HG03139 (cell line): ENCODE data around the gene PTGR2.
"Not testable (repeated sequence)": the region's sequence is repeated elsewhere in the genome, so short reads cannot be mapped to it uniquely, and the experiment has no call there.

Source experiments
- ATAC-seq: cut with Tn5 transposase; IDR thresholded peaks from one replicate; pipeline ENCODE4 v1.9.1; 2021; ENCODE audit not compliant: unreplicated experiment

PTGR2 gene

DNA sequence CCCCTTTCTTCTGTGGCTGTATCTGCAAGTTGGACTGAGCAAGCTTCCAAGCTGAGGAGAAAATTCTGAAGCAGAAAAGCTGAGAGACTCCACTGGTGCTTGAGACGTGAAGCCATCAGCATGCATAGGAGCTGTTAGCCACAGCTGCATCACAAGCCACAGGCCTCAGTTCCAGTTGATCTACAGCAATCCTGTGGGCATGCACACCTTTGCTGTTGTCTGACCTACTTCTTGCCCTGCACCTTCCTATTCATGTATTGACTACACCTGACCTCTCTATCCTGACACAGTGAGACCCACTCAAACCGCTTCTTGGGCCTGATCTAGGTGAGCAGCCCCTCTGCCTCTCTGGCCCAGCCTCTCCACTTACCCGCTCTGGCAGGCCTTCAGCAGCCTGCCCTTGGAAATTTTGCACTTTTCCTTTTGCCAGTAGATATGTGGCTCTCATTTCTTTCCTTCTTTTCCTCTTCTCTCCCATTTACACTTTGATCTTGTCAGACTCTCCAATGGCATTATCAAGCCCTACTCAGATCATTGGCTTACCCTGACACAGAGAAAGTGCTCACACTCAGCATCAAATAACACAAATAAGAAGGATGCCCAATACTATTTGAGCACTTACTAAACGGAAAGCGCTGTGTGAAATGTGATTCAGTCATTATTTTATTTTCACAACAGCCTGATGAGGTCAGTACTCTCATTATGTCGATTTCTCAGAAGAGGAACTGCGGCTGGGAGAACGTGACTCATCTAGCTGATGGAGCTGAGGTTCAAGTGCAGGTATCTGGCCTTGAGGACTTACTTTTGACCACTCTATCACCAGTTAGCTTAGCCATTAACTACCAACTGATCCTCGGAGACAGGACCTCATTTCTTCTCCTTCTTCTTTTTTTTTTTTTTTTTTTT lies 21.9 kb upstream of the PTGR2 start:
- ATAC-seq: no peak

DNA sequence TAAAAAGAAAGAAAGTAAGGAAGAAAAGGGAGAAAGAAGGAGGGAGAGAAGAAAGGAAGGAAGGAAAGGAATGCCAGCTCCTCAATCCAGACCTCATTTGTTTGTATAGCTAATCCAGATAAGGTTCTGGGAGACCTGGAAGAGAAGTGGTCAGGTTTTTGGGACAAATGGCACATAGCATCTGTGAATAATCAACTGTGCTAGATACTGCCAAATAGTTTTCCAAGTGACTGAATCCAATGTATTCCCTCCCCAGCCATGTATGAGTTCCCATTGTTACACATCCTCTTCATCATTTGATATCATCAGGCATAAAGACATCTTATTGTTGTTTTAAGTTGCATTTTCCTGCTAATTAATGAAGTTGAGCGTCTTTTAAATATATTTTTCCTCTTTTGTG lies 18.6 kb upstream of the PTGR2 start:
- ATAC-seq: no peak

DNA sequence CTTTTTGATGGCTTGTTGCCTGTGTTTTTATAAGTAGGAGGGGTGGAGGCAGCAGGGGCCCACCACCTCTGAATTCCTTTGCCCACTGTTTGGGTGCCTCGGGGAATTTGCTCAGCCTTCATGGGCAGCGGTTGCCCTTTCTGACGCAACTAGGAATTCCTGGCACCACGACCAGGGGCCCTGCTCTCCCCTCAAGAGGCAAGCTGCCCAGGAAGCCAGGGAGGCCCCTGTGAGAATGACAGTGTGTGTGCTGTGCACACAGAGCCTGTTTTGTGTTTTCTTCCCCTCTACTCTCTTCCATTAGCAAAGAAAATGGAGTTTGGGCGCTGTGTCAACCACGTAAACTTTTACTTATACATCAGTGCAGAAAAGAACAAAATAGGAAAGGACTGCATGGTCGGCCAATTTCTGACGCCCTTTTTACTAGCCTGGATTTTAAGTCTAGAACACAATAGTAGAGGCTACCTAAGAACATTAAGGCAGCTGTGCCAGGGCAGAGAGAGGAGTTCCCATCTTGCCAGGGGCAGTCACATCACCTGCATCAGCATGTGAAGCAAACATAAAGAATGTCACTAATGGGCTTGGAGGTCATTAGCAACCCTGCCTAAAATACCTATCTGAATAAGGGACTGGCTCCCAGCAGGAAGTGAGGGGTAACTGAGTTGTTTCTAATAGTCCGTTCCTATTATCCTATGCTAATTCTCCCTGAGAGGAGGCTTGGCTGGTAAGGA lies 17.9 kb upstream of the PTGR2 start:
- ATAC-seq: no peak

DNA sequence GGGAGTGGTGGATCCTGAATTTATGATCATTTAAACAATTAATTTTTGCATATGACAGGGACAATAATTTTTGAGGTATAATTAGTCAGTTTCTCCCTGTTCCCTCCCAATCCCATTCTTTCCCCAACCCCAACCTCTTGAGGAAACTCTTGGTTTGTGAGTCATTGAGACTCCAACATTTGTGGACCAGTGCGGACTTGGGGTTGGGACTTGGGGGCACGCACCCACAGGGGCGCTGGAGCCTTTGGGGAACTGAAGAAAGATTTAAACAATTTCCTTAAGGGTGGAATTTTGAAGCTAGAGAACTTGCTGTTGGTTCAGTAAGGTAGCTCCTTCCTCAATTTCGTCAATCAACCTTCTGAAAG lies 17.4 kb upstream of the PTGR2 start:
- no peak for ATAC-seq

DNA sequence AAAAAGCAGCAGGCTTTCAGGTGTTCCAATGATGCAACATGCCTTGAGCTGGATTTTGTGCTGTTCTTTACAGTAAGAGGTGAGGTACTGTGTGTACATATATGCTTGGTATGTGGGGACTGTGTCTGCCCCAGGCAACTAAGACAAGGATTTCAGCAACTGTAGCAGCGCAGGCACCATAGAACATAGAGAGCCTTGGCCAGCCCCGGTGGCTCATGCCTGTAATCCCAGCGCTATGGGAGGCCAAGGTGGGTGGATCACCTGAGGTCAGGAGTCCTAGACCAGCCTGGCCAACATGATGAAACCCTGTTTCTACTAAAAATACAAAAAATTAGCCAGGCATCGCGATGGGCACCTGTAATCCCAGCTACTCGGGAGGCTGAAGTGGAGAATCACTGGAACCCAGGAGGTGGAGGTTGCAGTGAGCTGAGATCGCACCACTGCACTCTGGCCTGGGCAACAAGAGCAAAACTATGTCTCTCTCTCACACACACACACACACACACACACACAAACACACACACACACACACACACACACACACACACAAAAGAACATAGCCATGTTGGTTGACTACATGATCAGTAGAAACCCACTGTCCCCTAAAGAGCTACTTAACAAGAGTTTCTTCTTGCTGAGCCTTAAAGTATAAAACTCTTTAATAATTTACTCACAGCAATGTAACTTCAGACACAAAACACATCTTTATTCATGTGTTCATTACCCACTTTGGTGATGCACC lies 13.2 kb upstream of the PTGR2 start:
- ATAC-seq: not testable (repeated sequence)

DNA sequence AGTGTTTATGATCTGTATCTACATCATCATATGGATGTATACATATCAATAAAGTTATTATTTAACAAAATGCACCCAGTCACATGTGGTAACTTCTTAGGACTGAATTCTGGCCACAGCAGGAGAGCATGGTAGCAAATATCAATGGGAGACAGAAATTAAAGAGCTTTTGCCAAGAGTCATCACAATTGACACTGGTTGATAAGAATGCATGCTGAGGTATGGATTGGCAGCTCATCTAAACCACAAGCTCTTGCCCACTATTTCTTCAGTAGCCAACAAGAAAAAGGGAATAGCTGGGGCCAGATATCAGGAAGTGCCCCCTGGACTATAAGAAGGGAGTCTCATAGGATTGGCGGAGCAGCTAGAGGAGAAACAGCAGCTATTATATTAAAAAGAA lies 9.4 kb upstream of the PTGR2 start:
- no peak for ATAC-seq

DNA sequence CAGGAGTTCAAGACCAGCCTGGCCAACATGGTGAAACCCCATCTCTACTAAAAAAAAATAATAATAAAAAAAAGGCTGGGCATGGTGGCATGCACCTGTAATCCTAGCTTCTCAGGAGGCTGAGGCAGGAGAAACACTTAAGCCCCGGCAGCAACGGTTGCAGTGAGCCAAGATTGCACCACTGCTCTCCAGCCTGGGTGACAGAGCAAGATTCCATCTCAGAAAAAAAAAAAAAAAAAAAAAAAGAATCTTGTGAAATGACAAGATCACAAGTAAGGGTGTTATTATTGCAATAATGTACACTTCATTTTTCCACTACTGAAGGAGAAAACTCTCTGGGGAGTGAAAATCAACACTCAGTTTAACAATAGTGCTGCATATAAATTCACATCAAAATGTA lies 8.8 kb upstream of the PTGR2 start:
- ATAC-seq: no peak

DNA sequence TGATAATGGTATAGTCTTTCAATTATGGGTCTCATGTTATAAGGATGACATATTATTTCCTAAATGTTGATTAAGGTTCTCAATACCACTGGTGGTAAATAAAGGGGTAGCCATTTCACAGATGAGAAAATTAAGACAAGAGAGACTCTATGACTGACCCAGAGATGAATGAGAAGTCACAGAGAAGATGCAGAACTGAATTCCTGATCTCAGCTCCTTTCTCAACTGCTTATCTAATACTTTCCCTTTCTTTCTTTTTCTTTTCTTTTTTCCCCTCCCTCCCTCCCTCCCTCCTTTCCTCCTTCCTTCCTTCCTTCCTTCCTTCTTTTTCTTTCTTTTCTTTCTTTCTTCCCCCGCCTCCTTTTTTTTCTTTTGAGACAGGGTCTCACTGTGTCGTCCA lies 8.3 kb upstream of the PTGR2 start:
- ATAC-seq: no peak

DNA sequence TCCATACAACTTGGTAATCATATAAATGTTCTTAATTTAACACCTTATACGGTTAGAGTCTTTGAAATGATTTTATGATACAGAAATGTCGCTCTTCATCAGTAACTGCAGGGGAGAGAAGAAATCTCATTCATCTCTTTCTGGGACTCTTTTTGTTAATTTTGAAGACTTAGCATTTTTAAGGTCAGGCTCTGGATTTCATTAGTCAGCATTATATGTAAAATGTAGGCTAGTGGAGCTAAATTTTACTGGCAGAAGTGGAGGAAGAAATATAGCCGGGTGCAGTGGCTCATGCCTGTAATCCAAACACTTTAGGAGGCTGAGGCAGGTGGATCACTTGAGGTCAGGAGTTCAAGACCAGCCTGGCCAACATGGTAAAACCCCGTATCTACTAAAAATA lies 4.7 kb upstream of the PTGR2 start:
- ATAC-seq: no peak

DNA sequence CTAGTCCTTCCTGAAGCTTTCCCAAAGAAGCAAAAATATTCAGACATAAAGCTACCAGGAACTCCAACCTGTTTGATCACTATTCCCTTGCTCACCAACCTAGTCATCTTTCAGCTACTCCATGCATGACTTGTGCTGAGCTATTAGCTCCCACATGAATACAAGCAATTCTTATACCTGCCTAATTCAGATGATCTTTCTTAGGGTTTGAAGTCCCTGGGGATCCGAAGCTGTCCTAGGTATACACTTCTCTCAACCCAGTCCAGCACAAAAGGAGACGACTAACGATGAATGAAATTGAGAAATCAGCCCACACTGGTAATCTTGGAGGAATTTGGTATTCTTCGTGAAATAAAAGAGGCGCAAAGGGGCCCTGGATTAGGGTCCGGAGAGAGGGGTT lies 631 bp upstream of the PTGR2 start:
- no peak for ATAC-seq

DNA sequence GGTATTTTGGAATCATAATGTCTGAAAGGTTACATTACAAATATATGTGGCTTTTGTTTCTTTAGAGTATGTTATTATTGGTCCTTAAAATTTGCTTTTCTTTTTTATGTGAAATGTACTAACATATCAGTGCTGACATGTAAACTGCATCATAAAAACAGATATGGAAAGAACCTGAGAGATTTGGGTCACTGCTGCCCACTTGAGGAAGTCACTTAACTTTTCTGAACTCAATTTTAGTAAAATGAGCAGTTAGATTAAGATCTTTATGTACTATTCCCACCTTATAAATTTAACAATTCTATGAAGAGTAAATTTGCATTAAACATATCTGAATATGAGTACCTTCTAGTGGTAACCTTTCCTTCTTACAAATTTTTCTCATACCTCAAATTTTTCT lies 7.5 kb downstream of the PTGR2 start:
- no peak for ATAC-seq

DNA sequence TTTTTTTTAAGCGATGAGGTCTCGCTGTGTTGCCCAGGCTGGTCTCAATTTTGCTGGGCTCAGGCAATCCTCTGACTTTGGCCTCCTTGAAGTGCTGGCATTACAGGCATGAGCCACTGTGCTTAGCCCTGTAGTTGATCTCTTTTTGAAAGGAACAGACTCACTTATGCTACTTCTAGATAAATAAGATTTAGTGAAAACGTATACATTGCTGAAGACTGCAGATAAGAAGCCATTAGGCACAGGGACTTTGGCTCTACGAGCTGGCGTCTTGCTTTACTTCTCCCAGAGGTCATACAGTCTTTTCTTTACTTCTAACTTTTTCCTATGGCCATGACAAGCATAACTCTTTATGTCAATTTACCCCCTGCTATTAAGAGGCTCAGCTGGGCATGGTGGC lies 9.4 kb downstream of the PTGR2 start:
- no peak for ATAC-seq

DNA sequence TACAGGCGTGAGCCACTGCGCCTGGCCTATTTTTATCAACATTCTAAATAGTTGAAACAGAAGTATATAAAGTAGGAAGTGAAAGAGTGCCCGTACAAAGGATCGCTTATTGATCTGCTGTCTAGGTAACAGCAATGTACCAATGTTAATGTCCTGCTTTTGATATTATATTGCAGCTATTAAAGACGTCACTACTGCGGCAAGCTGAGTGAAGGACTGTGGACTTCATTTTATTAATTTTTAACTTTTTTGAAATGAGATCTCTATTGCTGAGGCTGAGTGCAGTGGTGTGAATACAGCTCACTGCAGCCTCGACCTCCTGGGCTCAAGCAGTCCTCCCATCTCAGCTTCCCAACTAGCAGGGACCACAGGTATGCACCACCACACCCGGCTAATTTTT lies 10.8 kb downstream of the PTGR2 start:
- ATAC-seq: no peak

DNA sequence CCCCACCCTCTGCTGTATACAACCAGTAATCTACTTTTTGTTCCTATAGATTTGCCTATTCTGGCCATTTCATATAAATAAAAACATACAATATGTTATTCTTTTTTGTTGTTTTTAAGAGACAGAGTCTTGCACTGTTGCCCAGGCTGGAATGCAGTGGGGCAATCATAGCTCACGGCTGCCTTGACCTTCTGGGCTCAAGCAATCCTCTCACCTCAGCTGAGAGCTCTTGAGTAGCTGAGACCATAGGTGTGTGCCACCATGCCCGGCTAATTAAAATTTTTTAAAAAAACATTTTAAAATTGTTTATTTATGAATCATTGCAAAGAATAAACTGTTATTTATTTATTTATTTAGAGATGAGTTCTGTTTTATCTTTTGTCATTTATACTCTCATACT lies 11.6 kb downstream of the PTGR2 start:
- ATAC-seq: no peak

DNA sequence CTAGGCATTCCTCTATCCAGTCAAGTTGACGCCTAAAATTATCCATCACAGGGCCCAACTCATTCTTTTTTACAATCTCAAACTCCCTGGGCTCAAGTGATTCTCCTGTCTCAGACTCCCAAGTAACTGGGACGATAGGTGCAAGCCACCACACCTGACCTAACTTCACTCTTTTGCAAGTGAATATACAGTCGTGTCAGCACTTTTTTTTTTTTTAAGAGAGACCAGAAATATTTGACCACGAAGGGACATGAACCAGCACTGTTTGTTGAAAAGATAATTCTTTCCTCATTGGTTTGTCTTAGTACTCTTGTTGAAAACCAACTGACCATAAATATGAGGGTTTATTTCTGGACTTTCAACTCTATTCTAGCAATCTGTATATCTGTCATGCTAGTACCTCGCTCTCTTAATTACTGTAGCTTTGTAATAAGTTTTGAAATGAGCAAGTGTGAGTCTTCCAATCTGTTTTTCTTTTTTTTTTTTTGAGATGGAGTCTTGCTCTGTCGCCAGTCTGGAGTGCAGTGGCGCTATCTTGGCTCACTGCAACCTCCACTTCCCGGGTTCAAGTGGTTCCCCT lies 14.0 kb downstream of the PTGR2 start:
- no peak for ATAC-seq

DNA sequence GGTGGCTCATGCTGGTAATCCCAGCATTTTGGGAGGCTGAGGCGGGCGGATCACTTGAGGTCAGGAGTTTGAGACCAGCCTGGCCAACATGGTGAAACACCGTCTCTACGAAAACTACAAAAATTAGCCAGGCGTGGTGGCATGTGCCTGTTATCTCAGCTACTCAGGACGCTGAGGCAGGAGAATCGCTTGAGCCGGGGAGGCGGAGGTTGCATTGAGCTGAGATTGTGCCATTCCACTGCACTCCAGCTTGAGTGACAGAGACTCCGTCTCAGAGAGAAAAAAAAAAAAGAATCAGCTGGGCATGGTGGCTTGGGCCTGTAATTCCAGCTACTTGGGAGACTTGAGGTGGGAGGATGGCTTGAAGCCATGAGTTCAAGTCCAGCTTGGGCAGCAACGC lies 18.1 kb downstream of the PTGR2 start:
- not testable (repeated sequence) for ATAC-seq

DNA sequence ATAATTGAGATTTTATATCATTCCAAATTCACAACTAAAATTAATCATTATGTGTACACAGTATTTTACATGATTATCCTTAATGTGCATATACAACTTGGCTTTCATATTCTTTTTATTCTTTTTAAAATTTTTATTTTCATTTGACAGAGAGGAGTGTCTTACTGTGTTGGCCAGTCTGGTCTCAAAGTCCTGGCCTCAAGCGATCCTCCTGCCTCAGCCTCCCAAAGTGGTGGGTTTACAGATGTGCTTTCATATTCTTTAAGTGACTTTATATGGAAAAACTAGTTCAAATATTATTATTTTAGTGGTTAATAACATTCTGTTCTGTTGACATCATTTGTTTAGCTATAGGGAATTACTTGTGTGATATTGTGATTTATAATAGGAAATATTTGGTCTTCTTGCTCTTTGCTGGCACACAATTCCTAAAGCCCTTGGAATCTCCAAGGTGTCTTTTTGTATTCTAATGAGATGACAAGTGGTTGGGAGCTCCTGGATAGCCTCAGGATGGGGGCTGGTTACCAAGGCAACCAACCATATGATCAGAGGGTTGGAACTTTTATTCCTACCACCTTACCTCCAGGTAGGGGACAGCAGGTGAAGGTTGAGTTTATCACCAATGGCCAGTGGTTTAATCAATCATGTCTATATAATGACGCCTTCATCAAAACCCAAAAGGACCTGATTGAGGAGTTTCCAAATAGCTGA lies 19.0 kb downstream of the PTGR2 start:
- ATAC-seq: no peak

DNA sequence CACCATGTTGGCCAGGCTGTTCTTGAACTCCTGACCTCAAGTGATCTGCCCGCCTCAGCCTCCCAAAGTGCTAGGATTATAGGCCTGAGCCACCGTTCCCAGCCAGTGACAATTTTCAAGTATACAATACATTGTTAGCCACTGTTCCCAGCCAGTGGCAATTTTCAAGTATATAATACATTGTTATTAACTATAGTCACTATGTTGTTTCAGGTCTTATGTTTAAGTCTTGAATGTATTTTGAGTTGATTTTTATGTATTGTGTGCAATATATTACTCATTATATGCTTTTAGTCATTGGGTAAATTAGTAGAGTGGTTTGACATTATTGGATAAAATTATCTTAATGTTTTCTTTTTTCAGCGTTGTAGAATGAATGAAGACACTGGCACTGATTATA lies 22.0 kb downstream of the PTGR2 start:
- ATAC-seq: no peak

DNA sequence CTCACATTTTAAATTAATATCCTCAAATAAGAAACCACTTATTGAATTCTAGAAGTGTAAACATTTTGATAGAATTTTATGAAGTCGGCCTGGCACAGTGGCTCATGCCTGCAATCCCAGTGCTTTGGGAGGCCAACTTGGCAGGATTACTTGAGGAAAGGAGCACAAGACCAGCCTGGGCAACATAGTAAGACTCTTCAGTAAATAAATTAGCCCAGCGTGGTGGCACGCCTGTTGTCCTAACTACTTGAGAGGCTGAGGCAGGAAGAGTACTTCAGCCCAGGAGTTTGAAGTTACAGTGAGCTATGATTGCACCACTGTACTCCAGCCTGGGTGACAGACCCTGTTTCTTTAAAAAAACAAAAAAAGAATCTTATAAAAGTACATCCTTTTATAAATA lies 26.2 kb downstream of the PTGR2 start:
- no peak for ATAC-seq

DNA sequence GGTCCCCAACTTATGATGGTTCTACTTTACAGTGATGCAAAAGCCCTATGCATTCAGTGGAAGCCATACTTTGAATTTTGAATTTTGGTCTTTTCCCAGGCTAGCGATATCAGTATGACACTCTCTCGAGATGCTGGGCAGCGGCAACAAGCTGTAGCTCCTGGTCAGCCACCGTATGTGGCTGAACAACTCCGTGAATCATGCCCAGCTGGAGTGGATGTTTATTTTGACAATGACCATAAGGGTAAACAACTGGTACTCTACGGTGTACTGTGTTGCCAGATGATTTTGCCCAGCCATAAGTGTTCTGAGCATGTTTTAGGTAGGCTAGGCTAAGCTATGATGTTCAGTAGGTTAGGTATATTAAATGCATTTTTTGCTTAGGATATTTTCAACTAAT lies 26.8 kb downstream of the PTGR2 start:
- no peak for ATAC-seq

DNA sequence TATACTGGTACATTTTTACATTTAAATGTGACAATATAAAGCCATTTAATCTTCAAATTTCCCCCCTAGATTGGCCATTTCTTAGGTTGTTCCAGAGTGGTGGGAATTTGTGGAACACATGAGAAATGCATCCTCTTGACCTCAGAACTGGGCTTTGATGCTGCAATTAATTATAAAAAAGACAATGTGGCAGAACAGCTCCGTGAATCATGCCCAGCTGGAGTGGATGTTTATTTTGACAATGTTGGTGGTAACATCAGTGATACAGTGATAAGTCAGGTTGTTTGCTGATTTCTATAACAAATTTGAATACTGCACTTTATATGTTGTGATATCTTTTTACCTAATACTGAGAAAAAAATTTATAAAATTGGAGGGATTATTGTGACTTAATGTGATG lies 27.4 kb downstream of the PTGR2 start:
- ATAC-seq: no peak
